ENCODE data around the gene FOXP1.

The FOXP1 gene

DNA sequence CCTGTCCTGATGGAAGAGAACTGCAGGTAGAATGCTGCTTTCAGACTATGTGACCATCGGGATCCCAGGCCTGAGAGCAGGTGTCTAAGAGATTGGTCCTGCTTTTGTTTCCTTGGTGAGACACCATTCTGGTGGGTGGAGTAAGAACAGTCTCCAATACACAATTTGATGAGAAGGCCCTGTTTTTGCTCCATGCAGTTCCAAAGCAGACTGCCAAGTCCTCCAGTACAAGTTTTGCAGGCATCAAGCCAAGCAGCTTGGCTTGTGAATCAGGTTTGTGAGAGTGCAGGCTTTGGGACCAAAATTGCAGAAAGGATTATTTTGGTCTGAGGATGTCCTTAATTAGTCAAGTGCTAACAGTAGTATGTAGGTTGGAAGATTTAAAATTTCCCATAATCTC, 381.6 kb downstream of the FOXP1 start:
- peak; percentile 72 for DNase-seq

DNA sequence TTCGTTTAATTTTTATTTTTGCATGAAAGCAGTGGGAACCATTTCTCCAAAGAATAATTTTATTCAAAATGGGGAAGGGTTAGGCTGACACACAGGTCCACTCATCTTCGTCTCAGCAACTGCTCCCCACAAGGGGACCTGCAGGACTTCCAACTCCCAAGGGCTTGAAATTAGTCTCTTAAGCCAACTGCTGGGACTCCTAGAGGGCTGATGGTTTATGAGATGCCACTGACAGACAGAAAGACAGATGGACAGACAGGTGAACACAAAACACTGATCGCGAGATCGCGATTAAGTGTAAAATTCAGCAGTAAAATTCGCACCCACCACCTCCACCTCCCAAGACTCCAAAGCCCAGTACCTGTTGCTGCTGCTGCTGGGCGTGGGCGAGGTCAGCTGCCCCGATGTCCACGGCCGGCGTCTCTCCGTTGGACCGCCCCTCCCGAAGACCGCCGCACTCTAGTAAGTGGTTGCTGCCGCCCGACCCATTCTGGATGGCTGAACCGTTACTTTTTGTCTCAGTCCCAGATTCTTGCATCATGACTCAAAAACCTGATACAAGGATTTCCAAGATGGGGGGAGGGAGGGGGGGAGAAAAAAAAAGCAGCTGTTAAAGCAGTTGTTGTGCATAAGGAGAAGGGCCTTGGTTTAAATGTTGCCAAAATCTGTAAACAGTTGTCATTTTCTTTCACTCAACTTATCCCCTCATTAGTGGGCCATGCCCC, 385.5 kb downstream of the FOXP1 start:
- no peak for DNase-seq

DNA sequence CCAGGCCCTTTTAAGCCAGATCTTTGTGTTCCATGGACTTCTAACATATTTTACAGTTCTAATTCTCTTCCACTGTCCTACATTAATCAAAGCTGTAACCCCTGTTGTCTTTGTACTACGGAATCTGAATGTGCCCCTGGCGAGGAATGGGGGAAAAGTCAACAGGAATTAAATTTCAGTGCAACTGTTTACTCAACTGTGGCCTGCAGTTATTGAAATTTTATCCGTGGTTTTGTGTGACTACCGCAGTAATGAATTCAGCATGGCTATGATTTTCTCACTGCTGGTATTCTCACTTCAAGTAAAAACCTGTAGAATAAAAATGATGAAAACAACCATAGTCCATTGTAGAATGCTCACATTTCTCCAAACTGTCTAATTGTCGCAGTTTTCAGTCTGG, 388.0 kb downstream of the FOXP1 start:
- DNase-seq: no peak

DNA sequence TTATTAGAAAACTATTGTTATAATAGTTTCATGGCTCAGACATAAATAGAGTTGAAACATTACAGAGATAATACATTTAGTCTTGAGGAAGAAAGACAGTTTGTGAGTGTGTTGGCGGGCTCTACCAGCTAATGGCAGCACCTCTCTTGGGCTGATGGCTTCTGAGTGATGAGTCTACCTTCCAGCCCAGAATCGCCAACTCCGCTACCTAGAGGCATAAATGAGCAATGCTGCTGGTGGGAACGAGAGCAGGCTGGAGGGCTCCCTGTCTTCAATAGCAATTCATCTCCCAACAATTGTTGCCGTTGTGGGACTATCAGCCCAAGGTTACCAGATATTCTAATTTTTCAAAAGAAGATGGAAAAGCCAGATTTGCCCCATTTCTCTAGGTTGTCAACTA, 388.7 kb downstream of the FOXP1 start:
- DNase-seq: no peak

DNA sequence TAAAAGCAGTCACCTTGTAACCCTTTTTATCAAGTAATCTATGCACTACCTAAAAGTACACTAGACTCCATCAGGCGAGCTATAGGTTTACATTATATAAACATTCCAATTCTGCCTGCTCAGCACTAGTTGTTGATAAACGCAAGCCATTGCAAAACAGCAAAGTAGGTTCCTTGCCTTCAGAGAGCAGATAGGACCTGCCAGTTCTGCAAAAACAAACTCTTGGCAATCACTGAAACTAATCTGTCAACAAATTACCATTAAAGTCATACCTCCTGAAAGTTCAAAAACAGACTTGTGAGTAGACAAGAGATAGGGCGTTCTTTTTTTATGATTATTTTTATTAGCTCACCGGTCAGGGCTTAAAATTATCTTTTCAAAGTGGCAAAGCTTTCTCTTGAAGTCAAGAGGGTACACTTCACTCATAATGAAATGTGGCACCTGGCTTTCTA, 392.5 kb downstream of the FOXP1 start:
- DNase-seq: no peak

DNA sequence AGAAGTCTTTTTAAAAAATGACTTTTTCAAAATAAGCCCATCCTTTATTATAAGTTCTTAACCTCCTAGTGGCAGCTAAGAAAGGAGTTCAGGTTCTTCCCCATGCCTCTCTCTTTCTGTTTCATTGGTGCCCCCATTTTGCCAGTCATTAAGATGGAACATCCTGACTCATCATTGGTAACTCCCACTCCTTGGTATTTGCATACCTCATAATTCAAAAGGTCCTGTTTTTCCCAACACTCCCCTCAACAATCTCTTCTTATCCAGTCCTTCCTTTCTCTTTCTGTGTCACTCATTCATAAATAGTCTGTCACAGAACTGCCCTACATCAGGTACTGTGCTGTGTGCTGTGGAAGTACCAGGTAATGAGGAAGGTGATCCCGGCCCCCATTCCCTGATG, 394.0 kb downstream of the FOXP1 start:
- no peak for DNase-seq

DNA sequence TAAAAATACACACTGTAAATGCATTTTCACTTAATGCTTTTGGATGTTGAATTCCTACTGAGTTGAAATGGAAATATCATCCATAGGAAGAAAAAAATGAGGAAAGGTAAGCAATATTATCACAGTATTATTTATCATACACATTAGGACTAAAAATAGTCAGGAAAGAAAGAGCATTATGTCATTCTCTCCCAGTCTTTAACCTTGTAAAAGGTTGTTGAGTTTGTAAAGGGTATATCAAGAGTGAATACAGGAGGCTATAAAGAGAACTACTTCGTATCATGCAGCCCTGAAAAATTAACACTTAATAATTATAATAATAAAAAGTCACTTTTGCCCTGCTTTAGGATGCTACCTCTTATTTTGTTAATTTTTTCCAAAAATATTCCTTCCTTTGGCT, 395.8 kb downstream of the FOXP1 start:
- no peak for DNase-seq

DNA sequence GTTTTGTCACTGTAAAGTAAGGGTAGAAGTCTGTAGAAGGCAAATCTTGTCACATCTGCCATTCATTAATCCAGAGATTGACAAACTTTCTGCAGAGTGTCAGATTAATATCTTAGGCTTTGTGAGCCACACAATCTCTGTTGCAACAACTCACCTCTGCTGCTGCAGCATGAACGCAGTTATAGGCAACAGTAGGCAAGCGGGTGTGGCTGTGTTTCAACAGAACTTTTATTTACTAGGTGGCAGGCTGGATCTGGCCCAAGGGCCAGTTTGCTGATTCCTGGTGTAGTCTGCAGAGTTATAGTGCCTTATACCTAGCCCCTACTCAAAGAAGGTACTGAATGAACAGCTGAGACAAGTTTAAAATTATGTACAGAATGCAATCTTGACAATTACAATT, 396.7 kb downstream of the FOXP1 start:
- no peak for DNase-seq

DNA sequence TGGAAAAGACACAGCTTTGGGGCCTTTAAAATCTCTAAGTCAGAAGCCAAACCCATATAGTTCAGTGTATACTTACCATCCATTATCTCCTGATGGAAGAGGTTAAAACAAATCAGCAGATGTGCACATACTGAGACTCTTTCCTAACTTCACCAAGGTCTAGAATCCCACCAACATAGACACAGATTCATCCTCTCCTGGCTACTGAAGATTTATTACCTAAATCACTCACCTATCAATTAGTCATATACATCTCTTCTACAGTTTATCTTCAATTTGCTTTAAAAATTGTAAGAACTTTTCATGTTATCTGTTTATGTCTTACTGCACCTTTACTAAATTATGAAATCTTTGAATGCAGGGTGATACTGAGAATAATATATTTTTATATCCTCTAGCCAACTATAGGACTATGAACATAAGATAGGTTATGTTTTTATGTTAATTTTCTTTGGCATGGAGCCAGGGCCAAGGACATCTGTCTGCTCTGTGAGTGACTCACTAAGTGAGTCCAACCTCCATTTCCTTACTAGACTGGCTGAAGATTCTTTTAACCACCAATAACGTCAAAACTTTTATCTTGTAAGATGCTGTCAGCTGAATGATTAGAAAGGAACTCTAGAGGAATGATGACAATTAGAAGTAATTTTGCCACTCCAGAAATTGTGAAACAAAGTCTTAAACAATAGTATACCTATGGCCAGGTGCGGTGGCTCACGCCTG, 397.6 kb downstream of the FOXP1 start:
- no peak for DNase-seq

DNA sequence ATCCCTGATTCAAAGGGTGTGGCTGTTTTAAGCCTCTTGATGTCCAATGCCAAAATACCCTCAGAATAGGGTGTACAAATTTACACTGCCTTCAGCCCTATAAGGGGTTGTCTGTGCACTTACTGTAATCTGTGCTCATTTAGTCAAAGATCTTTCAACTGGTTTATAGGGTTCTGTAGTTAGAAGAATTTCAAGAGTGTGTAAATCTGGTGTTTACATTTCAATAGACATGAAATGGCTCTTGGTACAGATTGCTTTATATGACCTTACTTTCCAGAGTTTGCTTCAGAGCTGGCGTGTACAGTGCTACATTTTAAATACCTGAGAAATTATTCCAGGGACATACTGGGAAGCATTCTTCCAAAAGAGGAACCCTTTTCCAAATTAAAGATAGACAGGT, 399.3 kb downstream of the FOXP1 start:
- DNase-seq: no peak

DNA sequence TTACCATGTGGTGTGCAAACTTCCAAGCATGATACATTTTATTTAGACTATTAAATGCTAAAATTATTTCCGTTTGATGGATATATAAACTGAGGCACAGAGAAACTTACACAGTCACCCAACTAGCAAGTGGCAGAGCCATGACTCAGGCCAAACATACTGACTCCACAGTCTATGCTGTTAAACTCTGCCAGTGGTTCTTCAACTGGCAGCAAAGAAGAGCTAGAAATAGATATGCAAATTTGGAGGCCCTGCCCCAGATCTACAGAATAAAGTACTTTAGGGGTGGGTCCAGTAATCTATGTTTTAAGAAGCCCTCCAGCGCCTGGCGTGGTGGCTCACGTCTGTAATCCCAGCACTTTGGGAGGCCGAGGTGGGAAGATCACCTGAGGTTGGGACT, 400.0 kb downstream of the FOXP1 start:
- DNase-seq: no peak

DNA sequence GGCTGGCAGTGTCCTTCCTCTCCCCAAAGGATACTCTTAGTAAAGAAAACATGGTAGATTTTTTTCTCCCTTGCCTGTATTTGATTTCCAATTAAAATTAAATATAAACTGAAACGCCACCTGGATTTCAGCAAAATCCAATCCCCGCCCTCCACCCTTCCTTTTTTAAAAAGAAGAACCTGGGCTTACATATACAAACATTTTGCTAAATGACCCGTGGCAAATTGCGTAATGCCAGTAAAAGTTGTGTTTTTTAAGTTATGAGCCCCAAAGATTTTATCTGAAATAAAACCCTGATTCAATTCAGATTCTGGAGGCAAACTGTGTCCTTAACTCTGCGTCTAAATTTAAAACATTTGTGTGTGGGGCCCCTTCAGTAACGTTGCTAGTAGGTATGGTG, 403.0 kb downstream of the FOXP1 start:
- DNase-seq: no peak

DNA sequence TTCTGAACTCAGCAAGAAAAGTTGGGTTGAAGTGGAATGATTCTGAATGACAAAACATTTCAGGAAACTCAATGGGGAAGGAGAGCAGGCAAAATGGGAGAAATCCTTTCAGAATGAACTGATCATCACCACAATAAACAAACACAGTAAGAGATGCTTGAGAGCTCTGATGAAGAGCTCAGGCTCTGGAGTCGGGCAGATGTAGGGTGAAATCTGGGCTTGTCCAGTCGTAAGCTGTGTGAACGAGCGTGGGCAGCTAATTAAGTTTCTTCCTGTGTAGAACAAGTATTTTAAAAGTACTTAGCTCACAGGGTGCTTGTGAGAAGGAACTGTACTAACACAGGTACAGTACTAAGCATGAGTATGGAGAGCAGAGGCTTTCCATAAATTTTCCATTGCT, 406.2 kb downstream of the FOXP1 start:
- no peak for DNase-seq

DNA sequence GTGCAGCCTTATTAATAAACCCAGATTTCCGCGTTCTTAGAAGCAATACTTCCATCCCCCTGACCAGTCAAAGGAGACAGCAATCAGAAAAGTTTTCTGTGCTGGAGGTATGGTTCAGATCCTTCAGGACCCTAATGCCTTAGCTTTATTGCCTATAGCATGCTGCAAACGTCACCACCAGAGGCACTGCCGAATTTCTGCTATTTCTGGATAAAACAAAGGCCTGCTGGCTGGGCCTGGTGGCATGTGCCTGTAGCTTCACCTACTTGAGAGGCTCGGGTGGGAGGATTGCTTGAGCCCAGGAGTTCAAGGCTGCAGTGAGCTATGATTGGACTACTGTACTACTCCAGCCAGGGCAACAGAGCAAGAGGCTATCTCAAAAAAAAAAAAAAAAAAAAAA, 407.2 kb downstream of the FOXP1 start:
- DNase-seq: no peak

DNA sequence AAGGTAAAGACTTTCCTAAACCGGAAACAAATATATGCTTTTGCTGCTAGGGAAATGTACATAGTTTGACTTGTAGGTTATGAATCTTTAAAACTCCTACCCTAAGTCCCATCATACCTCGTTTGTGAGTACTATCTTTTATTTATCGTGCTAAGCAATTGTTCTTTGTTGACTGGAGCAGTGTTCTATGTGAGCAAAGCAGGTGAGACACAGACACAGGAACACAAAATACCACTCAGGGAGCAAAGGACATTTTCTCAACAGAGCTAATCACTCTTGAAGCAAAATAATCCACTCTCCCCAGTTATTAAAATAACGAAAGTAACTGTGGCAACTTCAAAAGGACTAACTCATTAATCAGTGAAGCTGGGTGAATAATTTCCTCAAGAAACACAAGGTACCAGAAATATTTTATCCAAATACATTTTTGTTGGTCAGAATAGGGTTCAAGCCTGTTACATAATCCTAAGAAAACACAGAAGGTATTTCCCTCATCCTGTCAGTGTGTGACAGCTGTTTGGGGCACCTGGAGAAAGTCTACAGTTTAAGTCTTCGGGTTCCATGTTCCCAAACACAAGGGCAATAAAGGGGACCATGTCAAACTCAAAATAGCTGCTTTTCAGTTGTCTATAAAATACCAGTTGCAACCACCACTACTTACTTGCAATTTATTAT, 407.7 kb downstream of the FOXP1 start:
- DNase-seq: no peak

DNA sequence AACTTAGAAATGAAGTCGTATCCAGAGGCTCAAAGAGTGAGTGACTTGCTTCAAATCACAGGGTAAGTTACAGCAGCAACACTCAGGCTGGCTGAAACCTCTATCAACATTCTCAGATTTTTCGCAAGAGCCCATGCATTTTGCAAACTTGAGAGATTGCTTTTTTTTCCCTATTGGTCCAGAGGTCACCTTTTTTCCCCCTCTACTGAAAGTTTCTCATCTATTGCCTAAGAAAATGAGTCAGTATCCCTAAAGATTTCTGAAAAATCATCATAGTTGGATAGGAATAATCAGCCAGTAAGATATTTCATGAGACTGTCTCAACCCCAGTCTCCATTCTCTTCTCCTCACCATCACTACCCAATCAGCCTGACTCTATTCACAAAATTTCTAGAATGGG, 410.6 kb downstream of the FOXP1 start:
- no peak for DNase-seq

DNA sequence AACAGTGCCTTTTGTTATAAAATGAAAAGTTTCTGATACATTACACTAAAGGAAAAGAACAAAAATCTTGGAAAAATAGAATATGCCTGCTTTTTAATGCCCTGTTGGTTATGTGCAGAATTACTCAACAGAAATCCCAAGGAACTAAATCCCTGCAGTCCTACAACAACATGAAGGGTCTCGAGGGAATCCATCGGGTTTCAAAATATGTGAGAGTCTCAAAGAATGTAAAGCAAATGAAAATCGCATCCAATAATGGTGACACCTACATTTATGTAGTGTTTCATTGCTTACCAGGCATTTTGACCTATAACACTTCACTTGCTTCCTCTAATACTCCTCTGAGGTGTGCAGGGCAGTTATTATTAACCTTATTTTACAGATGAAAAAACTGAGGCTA, 411.3 kb downstream of the FOXP1 start:
- no peak for DNase-seq

DNA sequence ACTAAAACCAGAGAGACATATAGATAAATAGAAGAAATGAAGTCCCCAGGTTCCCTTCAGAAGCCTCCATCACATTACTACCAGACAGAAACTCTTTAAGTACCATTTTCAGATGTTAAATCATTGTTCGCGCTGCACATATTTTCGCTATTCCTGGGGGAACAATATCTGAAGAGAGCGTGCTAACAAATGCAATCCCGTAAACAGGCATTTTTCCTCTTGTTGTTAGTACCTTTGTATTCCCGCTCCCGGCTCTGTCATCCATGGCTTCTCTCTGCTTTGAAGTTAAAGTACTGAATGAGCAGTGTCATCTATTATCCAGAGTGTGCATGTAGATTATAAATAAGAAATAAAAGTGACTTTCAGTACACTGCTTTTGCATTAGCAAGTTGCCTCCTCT, 412.3 kb downstream of the FOXP1 start:
- DNase-seq: no peak

DNA sequence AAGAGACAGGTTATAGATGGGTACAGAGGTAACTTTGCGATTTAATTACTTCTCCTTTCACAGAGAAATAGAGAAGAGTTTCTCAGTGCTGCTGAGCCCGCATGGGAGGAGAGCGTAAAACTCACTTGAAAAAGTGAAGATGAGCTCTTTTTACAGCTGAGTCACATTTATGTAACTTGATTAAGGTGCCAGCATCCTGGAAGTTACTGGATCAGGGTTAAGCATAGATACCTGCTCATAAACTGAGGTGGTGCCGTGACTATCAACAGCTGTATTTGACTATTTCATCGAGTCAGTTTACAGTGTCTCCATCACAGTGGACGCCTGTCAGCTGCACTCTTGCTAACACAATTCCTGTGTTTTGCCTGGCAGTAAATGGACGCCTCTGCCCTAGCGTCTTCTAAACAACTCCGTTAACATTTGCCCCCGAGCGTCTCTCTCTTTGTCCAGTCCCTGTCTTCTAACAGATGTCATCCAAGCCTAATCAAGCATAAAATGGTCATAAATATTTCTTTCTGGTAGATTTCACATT, 414.6 kb downstream of the FOXP1 start:
- no peak for DNase-seq

DNA sequence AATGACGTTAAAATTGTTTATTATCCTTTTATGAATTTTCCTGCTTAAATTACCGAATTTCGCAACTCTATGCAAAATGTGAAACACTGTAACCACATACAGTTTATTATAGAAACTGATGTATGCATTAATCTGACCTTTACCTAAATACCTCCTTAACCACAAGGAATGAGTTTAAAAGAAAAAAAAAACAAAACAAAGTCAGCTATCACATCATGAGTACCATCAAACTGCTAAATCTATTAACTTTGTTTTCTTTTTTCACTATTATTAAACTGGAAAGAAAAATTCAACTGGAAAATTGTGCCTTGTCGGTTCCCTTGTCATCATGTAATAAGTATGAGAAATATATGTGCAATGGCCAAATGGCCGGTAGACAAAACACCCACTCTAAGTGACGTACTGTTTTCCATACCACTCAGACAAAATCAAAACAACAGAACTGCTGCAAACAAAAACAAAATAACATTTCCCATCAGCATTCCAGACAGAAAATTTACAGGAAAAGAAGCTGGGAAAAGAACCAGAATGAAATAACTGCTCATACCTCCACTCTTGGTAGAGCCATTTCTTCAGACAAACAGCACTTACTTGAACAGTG, 415.3 kb downstream of the FOXP1 start:
- DNase-seq: no peak

DNA sequence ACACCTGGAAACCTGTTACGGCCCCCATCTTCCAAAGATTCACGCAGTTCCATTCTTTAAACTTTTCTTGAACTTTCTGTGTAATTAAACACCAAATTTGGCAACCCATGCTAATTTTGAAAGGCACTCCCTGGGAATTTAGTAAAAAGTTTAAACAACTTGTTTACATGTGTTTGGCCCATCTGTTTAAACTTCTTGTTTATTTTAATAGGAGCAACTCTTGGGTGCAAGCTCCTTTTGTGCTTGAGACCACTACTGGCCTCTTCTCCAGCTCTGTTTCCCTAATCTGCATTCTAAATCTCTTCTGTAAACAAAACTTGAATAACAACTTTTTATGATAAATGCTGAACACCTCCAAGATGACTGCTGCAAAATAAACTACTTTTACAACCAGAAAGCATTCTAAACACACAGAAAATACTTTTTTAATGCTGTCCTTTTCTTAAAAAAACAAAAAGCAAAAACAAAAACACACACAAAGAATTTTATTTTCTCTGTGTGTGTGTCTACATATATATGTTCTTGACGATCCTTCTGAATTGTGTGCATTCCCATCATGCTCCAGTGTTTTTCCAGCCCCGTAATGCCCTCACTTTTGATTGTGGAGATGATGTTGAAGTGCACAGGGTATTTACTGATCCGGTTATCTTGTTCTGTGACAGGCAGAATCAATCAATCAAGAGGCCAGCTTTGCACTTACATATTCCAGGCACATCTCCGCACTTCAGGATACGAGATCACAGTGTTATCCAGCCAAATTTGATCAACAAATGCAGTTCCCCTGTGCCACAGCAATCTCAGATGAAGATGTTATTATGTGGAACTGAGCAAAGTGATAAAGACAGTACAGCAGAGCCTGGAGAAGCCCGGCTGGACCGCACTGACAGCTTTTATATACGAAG, 416.9 kb downstream of the FOXP1 start:
- no peak for DNase-seq

DNA sequence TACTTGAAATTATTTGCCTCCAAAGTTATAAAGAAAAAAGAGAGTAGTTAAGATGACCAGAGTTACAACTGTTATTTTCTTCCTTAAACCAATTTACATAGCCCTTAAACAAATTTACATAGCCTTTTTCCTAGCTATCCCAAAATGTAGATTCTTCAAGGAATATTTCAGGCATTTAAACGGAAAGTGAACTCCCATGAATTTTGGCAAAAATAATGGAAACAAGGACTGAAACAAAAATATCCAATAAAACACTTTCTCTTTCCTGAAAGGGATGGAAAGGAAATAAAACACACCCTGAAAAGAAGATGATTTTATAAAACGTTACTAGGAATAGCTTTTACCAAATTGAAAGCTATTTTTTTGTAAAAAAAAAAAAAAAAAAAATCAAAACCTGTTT, 418.6 kb downstream of the FOXP1 start:
- DNase-seq: no peak

All from right forelimb (tissue), 1 donor.